HG02798 (cell line): Measurements from ENCODE around the gene CLDN7.

Experiments
- ATAC-seq: cut with Tn5 transposase; IDR thresholded peaks from one replicate; pipeline ENCODE4 v1.9.1; 2021; ENCODE audit warnings: mild to moderate bottlenecking; ENCODE audit not compliant: unreplicated experiment, poor library complexity

The CLDN7 gene

DNA sequence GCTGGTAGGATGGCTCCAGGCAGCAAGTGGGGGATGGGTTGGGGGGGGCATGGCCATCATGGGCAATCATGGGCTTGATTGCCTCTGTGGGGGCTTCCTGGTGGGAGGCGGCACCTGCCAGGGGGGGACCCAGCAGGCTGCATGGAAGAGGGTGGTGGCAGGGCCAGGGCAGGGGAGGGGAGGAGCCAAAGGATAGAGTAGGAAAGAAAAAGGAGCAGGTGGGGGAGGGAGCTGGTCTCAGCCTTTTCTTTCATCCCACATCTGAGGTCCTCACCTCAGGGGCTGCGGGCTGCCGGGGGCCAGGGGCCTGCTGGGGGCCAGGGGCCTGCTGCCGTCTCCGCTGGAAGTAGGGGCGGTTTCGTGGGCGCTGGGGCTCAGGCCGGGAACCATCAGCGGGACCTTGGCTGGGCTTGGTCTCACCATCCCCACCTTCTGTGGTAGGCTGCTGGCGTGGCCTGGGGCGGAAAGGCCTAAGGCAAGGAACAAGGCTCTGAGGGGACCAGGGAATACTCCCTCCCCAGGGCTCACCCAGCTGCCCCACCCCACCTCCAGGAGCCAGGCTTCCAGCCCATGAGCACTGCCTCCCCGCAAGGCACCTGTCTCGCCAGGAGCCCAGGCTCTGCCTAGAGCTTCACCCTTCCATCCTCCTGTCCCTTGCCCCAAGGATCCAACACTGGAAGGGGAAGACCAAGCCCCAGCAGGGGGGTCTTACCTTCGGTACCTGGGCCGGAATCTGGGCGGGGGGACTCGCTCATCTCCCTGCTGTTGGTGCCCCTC lies 27.2 kb upstream of the CLDN7 start:
- no peak for ATAC-seq

DNA sequence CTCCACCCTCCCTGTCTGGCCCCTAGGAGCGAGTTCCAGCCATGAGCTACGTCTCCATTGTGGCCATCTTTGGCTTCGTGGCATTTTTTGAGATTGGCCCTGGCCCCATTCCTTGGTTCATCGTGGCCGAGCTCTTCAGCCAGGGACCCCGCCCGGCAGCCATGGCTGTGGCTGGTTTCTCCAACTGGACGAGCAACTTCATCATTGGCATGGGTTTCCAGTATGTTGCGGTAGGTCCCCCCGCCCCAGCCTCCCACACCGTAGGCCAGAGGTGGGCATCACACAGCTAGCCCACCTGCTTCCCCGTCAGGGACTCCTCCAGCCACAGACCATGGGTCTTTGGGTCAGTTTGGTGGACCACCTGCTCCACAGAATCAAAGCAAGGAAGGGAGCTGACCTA lies 23.4 kb upstream of the CLDN7 start:
- ATAC-seq: no peak

DNA sequence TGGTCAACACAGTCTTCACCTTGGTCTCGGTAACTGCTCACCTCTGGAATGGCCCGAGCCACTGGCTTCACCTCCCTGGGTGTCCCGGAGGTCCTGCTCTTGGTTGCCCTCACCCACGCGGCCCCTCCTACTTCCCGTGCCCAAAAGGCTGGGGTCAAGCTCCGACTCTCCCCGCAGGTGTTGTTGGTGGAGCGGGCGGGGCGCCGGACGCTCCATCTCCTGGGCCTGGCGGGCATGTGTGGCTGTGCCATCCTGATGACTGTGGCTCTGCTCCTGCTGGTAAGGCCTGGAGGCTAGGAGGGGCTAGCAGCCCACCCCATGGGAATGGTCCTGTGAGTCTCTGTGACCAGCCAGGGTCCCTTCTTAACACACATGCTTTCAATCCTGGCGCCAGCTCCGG lies 22.6 kb upstream of the CLDN7 start:
- no peak for ATAC-seq

DNA sequence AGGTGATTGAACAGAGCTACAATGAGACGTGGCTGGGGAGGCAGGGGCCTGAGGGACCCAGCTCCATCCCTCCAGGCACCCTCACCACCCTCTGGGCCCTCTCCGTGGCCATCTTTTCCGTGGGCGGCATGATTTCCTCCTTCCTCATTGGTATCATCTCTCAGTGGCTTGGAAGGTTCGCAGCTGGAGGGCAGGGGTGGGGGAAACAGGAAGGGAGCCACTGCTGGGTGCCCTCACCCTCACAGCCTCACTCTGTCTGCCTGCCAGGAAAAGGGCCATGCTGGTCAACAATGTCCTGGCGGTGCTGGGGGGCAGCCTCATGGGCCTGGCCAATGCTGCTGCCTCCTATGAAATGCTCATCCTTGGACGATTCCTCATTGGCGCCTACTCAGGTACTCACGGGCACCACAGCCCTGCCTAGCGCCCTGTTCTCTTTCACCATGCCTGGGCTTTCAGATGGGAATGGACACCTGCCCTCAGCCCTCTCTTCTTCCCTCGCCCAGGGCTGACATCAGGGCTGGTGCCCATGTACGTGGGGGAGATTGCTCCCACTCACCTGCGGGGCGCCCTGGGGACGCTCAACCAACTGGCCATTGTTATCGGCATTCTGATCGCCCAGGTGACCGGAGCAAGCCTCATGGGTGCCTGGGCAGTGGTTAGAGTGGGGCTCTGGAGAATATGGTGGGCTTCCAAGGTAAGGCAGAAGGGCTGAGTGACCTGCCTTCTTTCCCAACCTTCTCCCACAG lies 21.4 kb upstream of the CLDN7 start:
- no peak for ATAC-seq

DNA sequence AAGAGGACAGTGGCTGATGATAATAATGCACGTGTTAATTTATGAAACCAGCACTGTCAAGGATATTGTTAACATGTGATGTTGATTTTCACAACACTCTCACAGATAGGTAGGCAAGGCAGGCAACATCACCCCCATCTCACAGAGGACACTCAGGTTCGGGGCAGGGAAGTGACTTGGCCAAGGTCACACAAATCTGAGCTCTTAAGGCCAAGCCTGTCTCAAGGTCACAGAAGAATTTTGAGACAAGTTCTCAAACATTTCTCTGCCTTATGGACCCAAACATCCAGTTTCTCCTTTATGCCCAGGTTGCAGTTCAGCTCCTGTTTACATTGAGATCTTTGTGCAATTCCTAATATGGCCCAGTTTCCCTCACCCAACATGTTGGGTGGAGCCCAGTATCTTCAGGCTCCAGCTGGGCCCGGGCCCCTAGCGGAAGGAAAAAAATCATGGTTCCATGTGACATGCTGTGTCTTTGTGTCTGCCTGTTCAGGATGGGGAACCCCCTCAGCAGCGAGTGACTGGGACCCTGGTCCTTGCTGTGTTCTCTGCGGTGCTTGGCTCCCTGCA lies 20.6 kb upstream of the CLDN7 start:
- ATAC-seq: no peak

DNA sequence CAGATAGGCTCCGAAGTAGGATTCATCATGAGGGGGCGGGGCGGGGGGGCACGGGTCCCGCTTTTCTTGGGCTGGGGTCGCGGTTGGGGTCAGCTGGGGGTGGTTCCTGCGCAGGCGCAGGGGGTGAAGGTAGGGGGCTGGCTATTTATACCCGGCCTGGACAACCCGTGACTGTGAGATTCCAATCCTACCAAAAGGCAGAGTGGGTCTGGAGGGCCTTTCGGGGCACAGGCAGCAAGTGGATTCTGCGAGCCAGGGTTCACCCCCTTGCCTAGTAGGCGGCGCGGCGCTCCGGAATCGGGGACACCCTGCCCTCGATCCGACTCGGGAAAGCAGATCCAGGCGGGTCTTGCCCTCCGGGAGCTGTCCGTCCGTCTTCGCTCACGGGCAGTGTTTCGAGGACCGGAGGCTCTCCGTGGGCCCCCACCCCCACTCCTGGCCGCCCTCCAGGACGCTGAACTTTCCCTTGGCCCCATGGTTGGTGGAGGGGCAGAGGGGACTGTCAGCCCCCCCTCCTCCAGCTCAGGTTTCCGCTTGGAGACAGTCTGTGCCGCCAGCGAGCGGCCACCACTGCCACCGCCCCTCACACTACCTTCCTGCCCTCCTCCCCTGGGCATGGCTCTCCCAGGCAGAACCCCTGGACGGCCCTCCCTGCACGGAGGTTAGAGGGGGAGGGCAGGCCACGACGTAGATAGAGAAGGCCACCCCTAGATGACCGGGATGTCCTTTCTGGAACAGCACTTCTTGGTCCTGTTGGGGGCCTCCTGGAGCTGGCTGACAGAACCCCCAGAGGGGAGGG lies 19.9 kb upstream of the CLDN7 start:
- no peak for ATAC-seq

DNA sequence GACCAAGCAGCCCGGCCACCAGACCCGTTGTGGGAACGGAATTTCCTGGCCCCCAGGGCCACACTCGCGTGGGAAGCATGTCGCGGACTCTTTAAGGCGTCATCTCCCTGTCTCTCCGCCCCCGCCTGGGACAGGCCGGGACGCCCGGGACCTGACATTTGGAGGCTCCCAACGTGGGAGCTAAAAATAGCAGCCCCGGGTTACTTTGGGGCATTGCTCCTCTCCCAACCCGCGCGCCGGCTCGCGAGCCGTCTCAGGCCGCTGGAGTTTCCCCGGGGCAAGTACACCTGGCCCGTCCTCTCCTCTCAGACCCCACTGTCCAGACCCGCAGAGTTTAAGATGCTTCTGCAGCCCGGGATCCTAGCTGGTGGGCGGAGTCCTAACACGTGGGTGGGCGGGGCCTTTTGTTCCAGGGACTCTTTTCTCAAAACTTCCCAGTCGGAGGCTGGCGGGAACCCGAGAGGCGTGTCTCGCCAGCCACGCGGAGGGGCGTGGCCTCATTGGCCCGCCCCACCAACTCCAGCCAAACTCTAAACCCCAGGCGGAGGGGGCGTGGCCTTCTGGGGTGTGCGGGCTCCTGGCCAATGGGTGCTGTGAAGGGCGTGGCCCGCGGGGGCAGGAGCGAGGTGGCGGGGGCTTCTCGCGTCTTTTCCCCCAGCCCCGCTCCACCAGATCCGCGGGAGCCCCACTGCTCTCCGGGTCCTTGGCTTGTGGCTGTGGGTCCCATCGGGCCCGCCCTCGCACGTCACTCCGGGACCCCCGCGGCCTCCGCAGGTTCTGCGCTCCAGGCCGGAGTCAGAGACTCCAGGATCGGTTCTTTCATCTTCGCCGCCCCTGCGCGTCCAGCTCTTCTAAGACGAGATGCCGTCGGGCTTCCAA lies 19.0 kb upstream of the CLDN7 start, which contains the start of gene SLC2A4:
SLC2A4 (plus strand) TSS at position 645 of the 879 bp plus-strand sequence; CDS start at position 862, 217 bp downstream.
- peak; percentile 74 for ATAC-seq

DNA sequence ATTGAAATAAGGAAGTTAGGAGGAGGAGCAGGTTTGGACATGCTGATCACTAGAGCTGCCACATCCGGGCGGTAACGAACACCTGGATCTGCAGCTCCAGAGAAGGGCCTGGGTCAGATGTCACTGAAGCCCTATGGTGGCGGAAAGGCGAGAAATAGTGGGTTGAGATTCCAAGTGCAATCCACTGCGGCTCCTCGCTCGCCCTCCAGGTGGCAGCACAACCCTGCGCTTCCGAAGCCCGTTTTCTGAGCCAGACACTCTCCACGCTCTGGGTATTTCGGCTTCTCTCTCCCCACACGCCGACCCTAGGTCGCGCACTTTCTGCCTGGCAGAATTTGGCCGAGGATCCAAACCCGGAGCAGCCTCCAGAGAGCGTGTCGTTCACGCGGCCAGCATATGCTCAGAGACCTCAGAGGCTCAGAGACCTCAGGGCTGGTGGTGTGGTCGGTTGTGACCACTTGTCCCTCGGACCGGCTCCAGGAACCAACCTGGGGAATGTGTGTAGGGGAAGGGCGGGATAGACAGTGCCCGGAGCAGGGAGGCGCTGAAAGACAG lies 18.3 kb upstream of the CLDN7 start:
- peak; percentile 61 for ATAC-seq

DNA sequence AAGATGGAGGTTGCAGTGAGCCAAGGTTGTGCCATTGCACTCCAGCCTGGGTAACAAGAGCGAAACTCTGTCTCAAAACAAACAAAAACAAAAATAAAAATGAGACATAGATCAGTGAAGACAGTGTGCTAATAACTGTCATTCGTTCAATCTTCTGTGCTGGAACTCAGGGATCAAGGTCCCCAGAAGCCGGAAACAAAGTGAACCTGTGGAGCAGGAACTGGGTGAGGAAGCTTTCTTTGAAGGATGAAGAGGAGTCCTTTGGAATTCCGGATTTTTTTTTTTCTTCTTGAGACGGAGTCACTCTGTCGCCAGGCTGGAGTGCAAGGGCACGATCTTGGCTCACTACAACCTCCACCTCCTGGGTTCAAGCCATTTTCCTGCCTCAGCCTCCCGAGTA lies 17.2 kb upstream of the CLDN7 start:
- ATAC-seq: no peak

DNA sequence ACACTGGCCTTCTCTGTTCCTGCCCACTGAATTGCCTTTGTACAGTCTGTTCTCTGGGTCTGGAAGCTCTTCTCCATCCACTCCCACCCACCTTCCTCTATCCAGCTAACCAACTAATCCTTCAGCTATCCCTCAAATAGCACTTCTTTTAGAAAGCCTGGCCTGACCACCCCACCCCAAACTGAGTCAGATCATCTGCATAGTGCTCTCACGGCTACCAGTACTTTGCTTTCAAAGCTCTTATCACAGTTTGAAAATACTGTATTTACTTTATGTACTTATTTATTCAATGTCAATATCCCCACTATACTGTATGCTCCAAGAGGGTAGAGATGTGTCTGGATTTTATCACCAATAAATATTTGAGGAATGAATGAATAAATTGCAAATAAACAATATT lies 4.5 kb upstream of the CLDN7 start:
- no peak for ATAC-seq

DNA sequence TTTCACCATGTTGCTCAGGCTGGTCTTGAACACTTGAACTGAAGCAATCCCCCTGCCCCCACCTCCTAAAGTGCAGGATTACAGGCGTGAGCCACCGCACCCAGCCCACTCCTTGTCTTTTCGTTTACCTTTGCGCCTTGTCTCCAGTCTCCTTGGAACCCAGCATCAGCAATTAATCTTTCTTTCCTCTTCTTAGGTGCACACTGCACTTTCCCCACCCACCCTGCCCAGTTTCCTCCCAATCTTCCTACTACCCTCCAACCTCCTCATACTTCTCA lies 1.5 kb upstream of the CLDN7 start:
- no peak for ATAC-seq

DNA sequence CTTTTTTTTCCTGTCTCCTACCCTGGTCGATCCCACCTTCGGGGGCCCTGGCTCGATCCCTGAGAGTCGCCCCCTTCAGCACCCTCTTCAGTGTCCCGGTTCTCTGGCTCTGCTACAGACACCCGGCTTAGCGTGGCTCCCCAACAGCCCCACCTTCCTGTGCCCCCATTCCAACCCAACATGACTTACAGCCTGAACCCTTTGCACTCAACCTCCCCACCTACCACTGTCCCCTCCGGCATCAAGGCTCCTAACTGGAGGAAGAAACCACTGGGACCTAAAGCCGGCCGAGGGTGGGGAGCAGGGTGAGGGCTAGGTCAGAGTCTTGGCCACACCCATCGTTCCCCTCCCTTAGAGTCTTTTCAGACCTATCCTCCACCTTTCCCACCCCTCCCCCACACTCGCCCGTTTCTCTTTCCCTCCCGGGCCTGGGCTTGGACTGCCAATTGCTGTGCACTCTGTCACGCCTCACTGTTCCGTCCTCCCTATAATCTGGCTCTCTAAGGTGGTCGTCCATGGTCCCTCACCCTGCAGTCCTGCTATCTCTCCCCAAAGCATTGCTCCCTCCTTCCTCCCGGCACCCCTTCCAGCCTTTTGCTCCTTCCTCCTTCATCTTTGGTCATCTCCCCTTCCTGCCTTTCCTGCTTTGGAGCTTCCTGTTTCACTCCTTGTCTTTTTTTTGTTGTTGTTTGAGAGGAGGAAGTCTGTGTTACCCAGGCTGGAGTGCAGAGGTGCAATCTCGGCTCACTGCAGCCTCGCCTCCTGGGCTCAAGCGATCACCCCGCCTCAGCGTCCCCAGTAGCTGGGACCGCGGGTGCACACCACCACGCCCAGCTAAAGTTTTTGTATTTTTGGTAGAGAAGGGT lies 890 bp upstream of the CLDN7 start:
- ATAC-seq: no peak

DNA sequence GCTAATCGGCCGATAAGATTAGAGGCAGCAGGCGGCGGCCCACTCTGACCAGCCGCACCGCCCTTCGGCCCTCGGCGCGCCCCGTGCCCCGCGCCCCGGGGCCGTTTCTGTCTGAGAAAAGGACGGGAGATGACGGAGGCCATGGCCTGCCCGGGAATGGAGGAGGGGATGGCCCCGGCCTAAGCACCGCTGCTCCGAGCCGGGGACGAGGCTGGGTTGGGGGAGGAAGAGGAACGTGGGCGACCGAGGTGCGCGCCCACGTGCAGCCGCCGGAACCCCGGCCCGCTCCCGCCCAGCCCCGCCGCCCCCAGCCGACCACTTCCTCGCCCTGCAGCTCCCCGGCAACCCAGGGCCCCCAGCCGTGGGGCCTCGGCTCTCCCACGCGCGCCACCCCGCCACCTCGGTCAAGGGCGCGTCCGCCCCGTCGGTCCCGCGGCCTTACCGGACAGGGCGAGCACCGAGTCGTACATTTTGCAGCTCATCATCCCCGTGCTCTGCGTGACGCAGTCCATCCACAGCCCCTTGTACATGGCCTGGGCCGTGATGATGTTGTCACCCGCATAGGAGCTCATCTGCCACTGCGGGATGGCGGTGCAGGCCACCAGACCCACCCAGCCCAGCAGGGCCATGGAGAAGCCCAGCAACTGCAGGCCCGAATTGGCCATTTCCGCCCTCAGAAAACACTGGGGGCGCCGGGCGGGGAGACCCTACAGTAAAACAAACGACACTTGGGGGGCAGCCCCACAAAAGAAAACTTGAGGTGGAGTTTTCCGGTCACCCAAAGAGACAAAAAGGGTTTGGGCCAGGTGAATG lies 693 bp downstream of the CLDN7 start:
- no peak for ATAC-seq

DNA sequence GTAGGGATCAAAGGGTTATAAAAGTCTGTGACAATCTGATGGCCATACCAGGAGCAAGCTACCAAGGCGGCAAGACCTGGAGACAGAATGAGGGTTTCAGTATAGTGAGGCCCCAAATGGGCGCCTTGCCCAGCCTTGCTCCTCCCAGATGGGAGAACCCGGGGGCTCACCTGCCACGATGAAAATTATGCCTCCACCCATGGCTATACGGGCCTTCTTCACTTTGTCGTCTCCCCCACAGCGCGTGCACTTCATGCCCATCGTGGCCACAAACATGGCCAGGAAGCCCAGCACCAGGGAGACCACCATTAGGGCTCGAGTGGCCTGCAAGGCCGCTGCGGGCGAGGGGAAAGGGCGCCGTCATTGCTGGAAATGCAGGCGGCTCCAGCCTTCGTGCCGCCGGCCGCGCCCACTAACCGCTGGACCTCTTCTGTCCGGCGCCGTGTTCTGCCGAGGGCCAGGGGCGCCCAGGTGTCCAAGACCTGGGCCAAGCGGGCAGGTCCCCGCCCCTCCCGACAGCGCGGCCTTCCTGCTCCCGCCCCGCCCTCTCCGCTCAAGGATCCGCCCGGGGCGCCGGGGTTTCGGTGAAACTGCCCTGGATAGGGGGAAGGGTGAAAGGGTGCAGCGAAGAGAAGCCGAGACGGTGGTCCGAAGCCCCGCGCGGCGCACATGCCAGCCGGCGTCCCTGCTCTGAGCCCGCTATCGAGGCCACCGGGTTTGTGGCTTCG lies 1.5 kb downstream of the CLDN7 start:
- no peak for ATAC-seq

DNA sequence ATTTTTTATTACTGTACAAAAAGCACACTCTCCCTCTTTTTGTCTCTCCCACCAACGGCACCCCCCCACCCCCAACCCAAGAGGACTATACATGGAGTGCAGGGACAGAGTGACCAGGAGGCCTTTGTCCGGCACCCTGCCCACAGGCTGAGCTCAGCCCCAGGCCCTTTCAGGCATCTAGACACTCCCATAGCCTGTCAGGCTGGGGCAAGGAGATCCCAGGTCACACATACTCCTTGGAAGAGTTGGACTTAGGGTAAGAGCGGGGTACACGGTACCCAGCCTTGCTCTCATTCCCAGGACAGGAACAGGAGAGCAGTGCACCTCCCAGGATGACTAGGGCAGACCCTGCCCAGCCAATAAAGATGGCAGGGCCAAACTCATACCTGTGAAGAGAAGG lies 2.1 kb downstream of the CLDN7 start:
- no peak for ATAC-seq

DNA sequence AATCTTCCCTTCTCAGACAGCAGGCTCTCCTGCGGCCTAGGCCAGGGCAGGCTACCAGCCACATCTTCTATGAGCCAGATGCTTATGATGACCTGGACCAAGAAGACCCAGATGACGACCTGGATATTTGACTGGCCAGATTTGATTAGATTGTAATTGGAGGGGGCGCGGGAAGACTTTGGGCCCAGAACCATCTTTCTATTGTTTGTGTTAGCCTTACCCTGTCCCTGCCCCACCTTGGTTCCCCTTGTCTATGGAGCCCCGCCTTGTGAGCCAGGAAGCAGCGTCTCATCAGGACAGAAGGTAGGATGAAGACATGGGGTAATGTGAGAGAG lies 2.8 kb downstream of the CLDN7 start:
- no peak for ATAC-seq

DNA sequence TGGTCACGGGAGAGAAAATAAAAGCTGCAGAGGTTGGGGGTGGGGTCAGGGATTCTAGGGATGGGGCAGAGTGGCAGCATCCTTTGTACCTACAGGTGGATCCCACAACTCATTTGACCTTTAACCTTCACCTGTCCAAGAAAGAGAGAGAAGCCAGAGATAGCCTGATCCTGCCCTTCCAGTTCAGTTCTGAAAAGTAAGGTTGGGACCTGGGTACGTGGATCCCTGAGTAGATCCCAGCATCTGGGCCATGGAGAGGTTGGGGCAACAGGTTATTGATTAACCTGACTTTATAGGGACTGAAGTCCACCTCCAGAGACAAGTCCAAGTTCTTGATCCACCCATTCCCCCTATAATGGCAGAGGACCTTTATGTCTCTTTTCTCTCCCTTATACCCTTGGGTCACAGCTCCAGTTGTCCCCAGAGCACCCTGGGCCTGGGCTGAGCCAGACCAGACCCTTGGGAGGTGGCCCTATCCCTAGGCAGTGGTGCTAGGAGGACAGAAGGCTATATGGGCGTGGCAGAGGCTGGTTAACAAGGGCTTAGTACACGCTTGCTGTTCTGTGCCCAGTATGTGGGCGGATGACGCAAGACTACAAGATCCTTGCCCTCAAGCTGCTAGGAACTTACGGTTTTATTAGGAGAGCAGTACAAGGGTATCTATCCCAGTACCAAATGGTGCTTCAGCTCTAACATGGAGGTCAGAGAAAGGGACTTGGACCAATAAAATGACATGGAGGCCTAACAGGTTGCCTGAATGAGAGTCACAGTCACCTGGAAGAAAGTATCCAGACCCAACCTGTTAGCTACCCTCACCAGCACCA lies 3.3 kb downstream of the CLDN7 start:
- no peak for ATAC-seq
